Measurements from ENCODE around the gene RTTN. TPM values are rescaled to one million over a fixed set of nuclear protein-coding genes. Genes with fewer than 3 reads are reported as not detected.

The RTTN gene, protein sequence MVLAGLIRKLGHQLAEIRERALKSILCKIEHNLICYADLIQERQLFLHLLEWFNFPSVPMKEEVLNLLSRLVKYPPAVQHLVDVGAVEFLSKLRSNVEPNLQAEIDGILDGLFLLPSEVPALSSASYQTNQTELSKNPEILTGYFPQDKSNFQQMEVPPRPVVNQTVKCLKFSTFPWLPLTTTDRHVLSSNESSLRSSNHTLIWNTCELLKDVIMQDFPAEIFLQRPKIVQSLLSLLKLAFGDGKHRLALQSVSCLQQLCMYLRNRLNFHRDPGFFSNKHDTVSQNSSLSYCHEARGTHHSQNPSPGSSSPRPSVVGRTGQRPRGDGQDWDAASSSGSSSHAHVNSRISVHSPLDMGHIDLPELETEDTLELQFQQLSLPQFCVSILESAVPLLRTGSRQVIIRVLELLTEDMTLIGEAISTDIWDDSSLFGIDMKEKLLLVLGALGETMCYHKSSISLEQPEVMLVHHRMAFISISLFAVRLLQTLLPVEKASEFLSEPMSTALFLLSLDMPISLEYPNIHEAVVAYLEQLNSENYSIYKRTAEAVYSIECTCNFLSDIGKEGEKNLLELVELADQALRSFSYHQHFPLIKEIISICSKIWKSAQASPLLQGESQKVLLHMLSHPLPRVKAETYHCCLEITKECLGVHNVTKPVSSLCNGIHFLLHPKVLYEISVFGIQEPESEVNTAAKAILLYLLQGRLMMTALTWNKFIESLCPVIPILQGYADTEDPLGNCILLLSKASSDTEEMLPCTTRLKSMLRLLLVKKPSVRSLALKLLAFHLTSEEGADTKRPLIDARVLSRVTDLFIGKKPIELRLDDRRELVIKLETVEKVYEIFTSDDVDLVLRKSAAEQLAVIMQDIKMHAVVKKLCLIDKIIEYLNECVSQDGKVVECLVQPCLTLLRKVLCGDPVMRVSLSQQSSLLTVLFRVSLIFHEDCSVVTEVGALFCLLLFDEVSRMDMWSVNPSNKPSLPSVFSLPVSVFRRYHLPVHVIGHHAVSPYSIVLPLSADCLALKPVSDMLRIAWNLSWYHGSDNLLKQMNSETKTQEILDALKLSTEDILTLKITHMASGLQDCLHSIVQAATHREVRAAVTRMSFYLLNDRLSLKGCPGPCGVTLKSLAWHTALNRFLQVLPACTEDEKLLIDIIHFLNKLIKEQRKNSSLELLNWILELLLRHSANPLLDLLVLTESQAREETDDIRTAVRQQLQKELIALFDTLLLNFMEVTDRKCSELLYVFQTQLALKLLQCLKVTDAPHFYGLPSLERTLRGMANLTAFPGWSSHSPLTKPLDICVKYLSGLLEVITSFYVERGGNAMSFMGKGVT (N-terminal part only)
- total RNA-seq (2022; extraction: Qiagen RNA extraction; ENCODE audit: low read depth) = 4.1 to 7.3 TPM (median 6.9 TPM) in 5 replicates

DNA sequence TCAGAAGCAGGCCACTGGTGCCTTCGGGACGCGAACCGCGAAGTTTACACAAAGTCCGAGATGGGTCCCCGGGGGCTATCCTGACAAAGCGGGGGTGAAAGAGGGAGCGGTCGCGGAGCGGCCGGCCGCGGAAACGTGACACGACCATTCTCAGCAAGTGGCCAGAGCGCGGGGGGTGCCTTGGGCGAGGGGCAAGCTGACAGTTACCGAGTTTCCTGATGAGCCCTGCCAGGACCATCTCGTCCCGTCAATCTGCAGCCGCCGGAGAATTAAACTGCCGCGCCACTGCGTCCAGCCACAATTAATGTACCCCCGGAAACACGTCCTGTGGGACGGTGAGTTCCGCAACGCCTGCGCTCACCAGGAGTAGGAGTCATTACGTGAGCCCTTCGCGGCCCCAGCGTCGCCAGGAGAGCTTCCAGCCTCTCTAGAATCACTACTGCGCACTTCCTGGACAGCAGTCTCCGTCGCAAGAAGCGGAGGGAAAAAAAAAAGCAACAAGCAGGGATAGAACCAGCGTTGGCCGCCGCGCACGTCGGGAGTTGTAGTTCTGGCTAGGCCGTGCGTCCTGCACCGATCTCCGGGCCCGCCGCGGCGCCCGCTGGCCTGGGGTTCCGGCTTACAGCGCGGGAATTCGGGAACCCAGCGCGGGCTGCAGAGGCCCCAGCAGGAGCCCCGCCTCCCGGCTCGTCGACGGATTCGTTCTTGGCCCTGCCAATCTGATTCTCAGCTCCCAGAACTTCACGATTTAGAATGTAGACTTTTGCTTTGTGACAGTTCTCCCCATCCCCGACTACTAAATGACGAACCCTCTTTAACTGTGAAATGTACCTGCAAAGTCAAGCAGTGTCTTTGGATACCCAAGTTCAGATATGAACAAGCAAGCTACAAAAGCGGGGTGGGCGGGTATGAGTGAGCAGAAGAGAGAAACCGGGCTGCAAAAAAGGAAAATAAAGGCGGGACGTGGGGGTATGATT is at the start of gene RTTN:
TSS of gene RTTN (minus strand) at position 267 of the 977 bp plus-strand sequence. CDS start at position 238, 29 bp downstream.

Other genes with a start within 250 kb of the RTTN start
- 25.9 to 37.4 TPM (median 32.4 TPM) in 5 replicates for gene SOCS6, start 83.4 kb upstream of the RTTN start, total RNA-seq (2022; extraction: Qiagen RNA extraction; ENCODE audit: low read depth)

All from A549 treated with DMSO at 1 μM for 4 hours (cell line).